GM19468 (cell line): Measurements from ENCODE around the gene LHFPL6.

ENCODE experiments used
- ATAC-seq: cut with Tn5 transposase; IDR thresholded peaks from one replicate; pipeline ENCODE4 v1.9.1; 2021; ENCODE audit warnings: mild to moderate bottlenecking, moderate library complexity, moderate number of reproducible peaks; ENCODE audit not compliant: unreplicated experiment; ENCODE audit errors: extremely low read depth

The LHFPL6 gene

DNA sequence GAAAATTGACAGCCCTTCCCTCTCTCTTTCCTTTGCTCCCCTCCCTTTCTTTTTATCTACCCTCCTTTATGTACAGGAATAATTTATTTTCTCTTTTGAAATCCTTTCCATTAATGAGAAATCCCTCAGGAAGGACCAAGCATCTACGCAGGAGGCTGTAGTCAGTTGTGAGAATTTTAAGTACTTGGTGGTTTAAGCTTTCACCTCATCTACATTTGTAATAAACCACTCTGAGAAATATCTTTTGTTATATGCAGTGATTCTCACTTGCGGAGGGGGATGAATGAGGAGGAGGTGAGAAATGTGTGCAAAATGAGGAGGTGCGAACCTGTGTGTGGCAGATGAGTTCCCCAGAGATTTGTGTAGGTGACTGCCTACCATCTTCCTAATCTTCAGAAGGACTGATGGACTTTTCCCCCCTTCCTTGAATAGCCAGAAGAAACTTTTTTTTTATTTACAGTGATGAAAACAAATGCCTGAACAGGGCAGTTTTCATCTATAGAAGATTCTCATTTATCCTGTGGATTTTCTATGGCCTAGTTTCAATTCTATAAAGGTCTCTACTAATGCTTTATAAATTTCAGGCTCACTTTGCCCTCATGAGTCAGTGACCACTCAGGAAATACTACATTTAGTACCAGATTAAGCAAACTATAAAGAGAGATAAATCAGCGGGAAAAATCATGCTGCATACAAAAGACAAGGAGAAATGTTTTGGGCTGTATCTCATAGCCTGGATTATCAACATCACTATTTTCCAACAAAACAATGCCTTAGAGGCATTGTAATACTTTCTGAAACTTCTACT lies 118.3 kb downstream of the LHFPL6 start:
- ATAC-seq: no peak

DNA sequence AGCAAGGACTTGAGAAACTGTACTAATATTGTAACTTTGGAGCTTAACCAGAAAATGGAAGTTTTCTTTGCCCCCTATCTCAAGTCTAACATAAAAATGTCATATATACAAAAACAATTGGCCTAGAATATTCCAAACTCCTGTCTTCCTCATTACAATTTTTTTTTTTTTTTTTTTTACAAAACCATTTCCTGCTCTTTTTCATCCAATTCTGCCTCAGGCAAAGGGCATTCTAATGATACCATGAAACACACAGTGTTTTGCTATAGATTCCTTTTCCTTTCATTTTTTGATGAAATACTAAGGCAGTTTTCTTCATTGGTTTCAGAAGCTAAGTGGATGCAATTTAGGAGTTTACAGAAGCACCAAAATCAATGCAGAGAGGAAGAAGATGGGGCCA lies 119.7 kb downstream of the LHFPL6 start:
- no peak for ATAC-seq

DNA sequence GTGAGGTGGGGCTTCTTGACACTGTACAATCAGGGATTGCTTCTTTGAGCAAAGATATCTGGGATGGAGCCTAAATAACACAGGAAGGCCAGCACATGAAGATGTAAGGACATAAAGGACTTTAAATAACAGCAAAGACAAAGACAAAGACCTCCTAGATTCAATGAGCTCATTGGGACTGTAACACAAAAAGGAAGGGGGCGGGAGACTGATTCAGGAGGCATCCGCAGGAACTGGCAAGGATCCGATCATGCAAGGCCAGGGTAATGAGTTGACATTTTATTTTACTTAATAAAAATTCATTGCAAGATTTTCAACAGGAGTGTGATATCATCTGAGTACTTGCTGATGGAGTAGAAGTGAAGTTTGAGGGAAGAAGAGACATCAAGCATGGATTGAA lies 121.5 kb downstream of the LHFPL6 start:
- no peak for ATAC-seq

DNA sequence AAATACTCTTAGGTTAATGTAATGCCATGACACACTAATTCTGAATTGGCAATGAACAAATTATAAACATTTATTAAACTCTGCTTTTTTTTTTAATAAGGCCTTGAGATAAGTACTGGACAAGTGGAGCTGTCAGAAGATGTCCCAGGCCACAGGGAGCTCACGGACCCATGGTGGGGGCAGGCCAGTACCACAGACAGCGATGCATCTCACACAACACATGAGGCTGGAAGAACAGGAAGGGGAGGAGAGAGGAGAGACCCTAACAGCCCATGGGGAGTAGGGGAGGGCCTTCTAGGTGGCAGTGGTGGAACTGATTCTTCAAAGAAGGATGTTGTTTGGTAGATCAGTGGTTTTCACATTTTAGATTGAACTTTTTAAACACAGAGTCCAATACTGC lies 128.4 kb downstream of the LHFPL6 start:
- ATAC-seq: no peak

DNA sequence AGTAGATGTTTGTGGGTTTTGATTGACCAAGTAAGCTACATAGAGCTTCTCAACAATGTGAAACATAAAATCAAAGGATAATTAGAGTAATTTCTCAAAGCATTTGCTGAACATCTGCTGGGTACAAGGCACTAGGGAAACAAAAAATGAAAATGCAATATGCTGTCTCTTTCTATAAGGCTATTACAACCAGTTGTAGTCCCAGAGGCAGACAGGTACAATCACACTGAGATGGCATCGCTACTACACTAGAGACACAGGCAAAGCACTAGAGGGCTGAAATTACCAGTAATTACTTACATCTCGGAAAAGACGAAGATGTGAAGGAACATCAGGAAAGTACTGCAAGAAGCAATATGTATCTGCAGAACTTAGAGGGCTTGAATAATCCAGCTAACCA lies 133.3 kb downstream of the LHFPL6 start:
- no peak for ATAC-seq

DNA sequence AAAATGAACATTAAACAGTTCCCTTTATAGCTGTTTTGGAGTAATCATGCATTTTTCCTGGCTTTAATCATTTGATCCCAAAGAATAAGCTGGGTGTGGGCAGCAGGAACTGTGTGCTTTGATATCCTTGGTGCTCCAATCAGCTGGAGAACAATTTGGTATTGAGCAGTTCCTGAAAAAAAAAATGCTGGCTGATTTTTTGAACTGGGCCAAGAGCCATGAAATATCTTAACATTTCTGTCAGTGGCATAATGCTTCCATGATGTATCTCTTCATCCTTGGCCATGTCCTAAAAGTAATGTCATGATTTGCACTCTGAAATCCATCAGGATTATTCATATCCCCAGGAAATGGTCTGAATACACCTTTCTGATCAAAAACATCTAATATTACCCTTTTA lies 134.7 kb downstream of the LHFPL6 start:
- ATAC-seq: no peak

DNA sequence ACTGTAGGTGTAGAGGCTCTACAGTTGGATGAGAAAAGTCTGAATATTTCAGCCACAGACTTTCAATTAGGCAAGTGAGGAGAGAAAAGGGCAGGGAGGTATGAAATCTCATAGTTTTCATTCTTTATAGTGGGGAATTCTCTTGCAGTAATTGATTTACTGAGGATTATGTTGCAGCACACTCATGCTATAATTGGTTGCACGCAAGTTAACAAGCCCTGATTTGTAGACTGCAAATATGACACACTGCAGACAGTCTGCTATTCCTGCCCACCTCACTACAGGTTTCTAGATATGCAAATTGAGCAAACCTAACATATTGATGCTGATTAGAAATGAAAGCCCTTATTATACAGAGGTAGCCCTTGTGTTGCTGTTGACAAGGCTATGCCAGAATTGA lies 139.4 kb downstream of the LHFPL6 start:
- ATAC-seq: no peak

DNA sequence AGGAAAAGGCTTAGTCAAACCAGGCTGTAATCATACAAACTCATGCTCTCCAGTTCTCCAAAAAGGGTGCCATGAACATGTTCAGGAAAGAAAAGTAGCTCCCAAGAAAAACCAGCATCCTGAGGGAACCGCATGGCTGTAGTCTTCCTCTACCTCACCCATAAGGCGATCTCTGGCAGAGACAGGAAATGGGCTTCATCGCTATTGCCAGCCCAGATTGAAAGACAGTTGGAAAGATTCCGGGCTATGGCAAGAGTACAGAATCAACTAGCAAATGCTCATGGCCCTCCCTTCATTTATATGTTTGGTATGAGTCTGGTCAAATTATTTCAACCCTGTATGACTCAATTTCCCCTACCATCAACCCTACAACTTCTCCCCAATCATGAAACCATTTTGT lies 140.1 kb downstream of the LHFPL6 start:
- ATAC-seq: no peak

DNA sequence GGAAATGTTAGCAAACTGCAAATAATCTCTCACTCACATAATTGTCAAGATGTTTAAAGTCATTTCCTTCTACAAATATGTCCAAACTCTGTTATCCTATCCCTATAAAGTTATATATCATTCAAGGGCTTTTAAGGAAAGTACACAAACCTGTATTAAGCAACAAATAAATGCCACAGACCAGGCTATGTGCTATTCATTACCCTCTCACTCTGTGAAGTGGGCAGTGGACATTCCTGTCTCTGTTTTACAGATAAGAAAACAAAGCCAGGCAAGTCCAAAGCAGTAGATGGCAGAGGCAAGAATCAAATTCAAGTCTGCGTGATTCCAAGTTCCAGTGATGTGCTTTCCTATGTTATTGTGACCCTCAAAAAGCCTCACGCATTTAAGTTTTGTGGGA lies 140.6 kb downstream of the LHFPL6 start:
- no peak for ATAC-seq

DNA sequence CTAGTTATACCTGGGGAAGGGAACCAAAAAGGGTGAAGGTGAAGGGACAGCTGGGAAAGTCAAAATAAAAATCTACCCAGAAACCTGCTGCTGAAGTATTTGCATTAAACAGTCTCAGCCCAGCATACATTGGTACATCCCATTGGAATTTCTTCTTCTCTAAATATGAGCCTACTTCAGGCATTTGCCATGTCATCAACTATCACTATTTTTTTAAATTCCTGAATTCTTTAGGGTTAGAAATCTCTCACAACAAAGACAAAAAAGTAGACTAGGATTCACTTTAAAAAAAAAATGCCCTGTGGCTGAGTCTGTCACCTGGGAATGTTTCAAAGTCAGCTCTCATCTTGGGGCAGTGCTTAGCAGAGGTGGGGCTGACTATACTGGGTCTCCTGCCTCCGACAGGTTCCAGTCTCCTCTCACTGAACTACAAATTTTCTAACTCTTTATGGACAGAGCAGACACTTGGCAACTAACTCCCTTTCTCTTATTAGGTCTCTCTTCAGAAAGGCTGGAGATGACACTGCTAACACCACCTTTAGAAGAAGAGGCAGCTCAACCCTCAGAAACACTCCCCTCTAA lies 141.2 kb downstream of the LHFPL6 start:
- ATAC-seq: no peak

DNA sequence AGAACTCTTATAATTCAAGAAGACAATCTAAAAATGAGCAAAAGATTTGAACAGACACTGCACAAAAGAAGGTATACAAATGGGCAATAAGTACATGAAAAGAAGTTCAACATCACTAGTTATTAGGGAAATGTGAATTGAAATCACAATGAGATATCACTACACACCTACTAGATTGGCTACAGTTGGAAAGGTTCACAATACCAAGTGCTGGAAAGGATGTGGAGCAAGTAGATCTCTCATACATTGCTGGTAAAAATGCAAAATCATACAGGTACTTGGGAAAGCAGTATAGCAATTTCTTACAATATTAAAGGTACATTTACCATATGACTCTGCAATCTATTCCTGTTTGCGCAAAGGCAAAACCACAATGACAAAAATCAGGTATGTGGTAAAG lies 145.7 kb downstream of the LHFPL6 start:
- no peak for ATAC-seq

DNA sequence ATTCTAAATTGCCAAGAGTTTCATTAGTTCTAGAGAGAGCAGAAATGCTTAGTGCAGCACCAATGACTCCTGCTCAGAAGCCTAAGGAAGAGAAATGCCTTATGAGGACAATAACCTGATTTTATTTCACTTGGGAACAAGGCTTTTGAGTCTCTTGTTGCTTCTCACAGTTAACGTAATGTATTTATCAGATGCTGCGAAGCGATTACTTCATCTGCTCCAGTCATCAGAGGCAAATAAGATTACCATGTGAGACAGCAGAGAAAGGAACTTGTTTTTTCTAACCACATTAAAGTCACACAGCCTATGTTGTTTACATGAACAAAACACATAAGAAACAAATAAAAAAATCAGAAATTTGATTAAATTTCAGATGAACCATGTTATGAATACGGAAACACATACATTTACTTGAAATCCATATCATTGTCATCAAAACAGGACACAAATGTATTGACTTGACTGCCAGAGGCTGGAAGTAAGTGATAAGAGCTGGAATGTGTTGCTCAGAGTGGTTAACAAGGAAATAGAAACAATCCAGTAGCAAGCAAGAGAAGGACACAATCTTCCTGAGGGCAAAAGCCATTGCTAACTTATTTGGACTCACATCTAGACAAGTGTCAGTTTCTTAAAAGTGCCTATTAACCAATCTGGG lies 147.3 kb downstream of the LHFPL6 start:
- no peak for ATAC-seq

DNA sequence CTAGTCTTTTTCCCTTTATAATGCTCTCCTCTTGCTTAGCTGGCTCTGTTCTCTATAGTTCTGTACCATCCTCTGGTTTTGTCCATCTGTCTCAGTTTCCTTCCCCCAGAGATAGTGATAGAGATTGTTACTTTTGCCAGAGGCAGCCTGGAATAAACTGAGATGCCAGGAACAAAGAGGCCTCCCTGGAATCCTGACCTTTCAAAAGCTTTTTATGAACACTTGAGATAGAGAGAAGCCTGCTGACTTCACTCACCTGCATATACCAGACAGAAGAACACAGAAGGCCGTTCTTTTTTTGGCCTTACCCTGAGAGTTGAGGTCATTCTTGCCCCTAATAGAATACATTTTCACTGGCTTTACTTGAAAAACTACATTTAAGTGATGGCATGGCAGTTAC lies 150.2 kb downstream of the LHFPL6 start:
- ATAC-seq: no peak

DNA sequence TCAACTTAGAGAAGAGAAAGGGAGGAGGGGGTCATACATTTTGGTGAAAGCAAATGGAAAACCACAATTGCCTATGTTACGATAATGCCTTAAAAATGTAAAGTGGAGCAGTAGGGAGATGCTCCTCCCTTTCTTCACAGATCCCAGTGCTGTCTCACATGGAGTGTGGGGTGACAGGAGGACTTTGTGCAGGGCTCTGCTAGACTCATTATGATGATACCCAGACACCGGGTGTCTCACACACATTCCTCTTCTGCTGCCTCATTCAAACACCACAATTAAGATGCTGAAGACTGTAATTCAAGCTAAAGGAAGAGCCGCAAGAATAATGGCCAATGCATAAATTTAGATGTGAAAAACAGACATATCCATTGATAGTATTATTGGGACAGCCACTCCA lies 150.6 kb downstream of the LHFPL6 start:
- ATAC-seq: no peak

DNA sequence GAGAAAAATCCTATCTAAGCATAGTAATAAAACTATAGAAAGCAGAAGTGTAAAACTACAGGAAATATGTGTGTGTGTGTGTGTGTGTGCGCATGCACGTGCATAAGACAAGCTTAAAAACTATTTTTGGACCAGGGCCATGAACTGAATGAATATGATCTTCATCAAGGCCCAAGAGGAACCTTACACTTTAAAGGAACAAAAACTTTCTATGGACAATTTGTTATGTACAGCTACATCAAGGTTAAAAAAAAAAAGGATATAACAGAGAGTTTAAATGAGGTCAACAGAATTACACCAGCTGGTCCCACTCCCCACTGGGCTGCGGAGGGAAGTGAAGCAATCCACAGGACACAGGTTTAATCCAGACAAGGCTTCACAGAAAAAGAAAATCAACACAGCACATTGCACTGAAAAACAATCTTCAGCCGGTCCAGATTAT lies 151.1 kb downstream of the LHFPL6 start:
- no peak for ATAC-seq

DNA sequence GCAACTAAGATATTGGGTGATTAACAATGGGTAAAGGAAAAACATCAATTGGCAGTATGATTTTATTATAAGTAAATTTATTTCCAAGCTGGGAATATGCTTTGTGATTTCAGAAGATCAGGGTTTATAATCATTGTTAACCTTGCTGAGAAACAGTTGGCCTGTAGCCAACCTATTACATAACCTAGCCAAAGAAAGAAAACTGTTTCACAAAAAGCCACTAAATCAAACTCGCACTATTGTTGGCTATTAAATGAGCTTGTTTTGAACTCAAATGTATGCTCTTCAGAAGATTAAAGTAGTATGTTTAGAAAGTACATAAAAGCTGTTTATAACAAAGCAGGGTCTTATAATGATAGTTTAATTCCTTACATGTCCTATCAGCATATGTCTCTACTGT lies 151.7 kb downstream of the LHFPL6 start:
- ATAC-seq: no peak

DNA sequence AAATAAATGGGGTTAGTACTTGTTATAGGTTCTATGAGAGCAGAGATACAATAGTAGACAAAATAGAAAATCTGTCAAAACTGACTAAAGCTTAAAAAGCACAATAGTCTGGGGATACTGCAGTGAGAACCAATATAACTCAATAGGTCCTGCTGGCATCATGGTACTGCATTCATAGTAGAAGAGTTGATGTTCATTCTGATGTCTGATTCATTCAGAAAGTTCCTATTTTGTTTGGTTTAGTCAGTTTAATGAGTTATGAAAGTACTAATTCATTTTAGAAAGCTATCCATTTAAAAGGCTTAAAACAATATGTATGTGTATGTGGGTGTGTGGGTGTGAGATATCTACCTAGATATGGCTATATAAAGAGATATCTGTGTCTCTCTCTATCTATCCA lies 152.8 kb downstream of the LHFPL6 start:
- ATAC-seq: no peak

DNA sequence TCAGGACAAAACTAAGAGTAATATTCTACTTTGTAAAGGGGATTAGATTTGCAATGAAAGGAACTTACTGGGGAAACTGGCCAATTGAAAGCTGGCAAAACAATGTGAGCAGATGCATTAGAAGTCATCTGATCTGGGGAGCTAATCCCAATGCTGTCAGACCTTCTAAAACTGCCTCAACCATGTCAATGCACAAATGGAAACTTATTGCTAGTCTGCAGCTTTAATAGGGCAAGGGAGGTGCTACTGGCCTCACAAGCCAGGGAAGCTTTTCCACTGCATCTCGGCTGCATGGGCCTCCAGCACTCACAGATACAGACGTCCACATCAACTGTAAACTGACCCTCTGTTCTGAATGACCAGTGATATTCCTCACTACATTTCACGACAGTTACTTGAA lies 154.2 kb downstream of the LHFPL6 start:
- no peak for ATAC-seq

DNA sequence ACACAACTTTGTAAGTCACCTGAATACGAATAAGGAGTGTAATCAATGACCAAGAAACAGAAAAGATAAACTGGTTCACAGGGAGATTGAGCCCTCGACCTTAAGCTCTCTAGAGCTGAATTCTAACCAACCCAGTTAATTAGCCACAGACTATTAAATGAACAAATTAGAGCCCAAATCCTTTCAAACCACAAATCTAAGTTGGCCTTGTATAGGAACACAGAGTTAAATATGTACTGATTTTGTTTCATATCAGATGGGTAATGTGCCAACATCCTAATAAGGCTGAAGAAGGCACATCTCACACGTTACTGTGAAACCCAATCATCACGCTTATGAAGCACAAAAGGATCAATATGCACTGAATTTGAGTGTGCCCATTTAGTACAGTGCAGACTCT lies 156.1 kb downstream of the LHFPL6 start:
- no peak for ATAC-seq

DNA sequence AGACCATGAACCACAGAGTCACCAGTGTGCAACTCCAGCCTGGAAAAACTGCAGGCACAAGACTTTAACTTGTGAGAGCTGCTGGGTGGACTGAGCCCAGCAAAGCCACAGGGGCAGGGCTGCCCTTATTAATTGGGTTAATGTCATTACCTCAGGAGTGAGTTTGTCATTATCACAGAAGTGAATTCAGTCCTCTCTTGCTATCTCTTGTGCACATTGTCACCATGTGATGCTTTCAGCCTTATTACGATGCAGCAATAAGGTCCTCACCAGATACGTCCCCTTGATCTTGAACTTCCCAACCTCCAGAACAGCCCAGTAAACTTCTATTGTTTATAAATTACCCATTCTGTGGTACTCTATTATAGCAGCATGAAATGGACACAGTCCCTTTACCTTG lies 158.1 kb downstream of the LHFPL6 start:
- no peak for ATAC-seq

DNA sequence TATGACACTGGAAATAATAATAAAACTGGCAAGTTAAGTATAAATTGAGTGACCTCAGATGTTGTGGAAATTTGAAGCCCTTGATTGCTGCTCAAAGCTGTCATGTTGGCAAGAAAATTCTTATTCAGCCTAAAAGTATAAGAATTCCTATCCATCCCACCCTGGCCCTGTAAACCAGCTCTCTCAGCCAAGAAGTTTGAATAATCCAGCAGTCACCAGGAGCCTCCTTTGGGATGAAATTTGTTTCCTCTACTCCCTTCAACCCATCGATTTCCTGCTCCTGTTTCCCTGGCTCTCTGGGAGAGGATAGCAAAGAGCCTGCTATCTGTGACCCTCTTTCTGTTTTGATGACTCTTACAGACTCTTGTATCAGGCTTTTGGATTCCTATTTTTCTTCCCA lies 169.3 kb downstream of the LHFPL6 start:
- ATAC-seq: no peak

DNA sequence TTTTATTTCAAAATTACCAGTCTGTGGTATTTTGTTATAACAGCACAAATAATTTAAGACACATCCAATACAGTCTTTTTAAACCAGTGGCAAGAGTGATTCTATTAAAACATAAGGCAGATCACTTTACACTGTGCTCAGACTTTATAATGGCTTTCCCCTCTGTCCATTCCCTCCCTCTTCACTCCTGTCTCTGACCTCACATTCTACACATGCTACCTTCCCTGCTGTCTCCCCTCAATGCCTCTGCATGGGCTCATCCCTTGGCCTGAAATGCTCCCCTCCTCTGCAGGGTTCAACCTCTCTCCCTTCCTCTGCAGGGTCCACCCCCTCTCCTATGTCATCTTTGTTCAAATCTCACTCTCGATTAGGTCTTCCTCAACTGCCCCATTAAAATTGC lies 170.8 kb downstream of the LHFPL6 start:
- no peak for ATAC-seq
